Measurements from ENCODE around the gene RAB6C.
"Not testable (repeated sequence)": the region's sequence is repeated elsewhere in the genome, so short reads cannot be mapped to it uniquely, and the experiment has no call there.

RAB6C gene

GRCh38 chr2:129935118-129935517 is 44.3 kb upstream of the RAB6C start:
- Histone ChIP-seq H2AFZ (ENCODE audit: low read depth, low read length) (no peak overlapping the region), H3K4me3 (ENCODE audit: low read depth in 1 of 2, low read length in 2 of 2) (no peak overlapping the region), H3K79me2 (ENCODE audit: insufficient read depth, low read length) (no peaks in the 10 kb centered on the region), H4K20me1 (ENCODE audit: insufficient read depth, low read length) (no peaks in the 10 kb centered on the region), H3K27me3 (ENCODE audit: insufficient read depth, low read length, poor library complexity) (peaks cover 5% of the 10 kb centered on the region), H3K4me1 (ENCODE audit: insufficient read depth, low read length) (no peaks in the 10 kb centered on the region), H3K9ac (ENCODE audit: low read depth, low read length) (no peak overlapping the region), H3K9me3 (ENCODE audit: insufficient read depth, low read length, severe bottlenecking) (no peaks in the 10 kb centered on the region), H3K27ac (ENCODE audit: low read length) (no peak overlapping the region), H3K36me3 (ENCODE audit: insufficient read depth, low read length) (no peaks in the 10 kb centered on the region), H3K4me2 (ENCODE audit: insufficient read depth, low read length) (no peak overlapping the region)
- no peak for ATAC-seq (ENCODE audit: insufficient read depth, low read depth)
- DNase-seq = no peak
- no peak for TF ChIP-seq EZH2 (IDR thresholded peaks at IDR 0.05; ENCODE audit: borderline replicate concordance, low read depth, low read length, severe bottlenecking)
- no peak for TF ChIP-seq CTCF (IDR thresholded peaks at IDR 0.05; ENCODE audit: borderline replicate concordance, extremely low read depth, low read length, poor library complexity, severe bottlenecking)

GRCh38 chr2:129936334-129936934 is 43.0 kb upstream of the RAB6C start:
- Histone ChIP-seq H3K4me3 (ENCODE audit: low read depth in 1 of 2, low read length in 2 of 2) (no peak overlapping the region), H3K27me3 (ENCODE audit: insufficient read depth, low read length, poor library complexity) (peaks cover 7% of the 10 kb centered on the region), H3K4me1 (ENCODE audit: insufficient read depth, low read length) (no peaks in the 10 kb centered on the region), H3K9me3 (ENCODE audit: insufficient read depth, low read length, severe bottlenecking) (no peaks in the 10 kb centered on the region), H2AFZ (ENCODE audit: low read depth, low read length) (no peak overlapping the region), H3K4me2 (ENCODE audit: insufficient read depth, low read length) (no peak overlapping the region), H3K27ac (ENCODE audit: low read length) (no peak overlapping the region), H3K9ac (ENCODE audit: low read depth, low read length) (no peak overlapping the region), H3K79me2 (ENCODE audit: insufficient read depth, low read length) (no peaks in the 10 kb centered on the region), H4K20me1 (ENCODE audit: insufficient read depth, low read length) (no peaks in the 10 kb centered on the region), H3K36me3 (ENCODE audit: insufficient read depth, low read length) (no peaks in the 10 kb centered on the region)
- DNase-seq (no peak), ATAC-seq (ENCODE audit: insufficient read depth, low read depth) (no peak)
- TF ChIP-seq EZH2 (IDR thresholded peaks at IDR 0.05; ENCODE audit: borderline replicate concordance, low read depth, low read length, severe bottlenecking) (no peak), CTCF (IDR thresholded peaks at IDR 0.05; ENCODE audit: borderline replicate concordance, extremely low read depth, low read length, poor library complexity, severe bottlenecking) (no peak)

GRCh38 chr2:129938850-129939471 is 40.5 kb upstream of the RAB6C start:
- not testable (repeated sequence) for H3K4me2 ChIP-seq (ENCODE audit: insufficient read depth, low read length); H3K79me2 ChIP-seq (ENCODE audit: insufficient read depth, low read length); H3K27me3 ChIP-seq (ENCODE audit: insufficient read depth, low read length, poor library complexity); ATAC-seq (ENCODE audit: insufficient read depth, low read depth); H3K9me3 ChIP-seq (ENCODE audit: insufficient read depth, low read length, severe bottlenecking); H2AFZ ChIP-seq (ENCODE audit: low read depth, low read length); H3K4me1 ChIP-seq (ENCODE audit: insufficient read depth, low read length); H4K20me1 ChIP-seq (ENCODE audit: insufficient read depth, low read length); H3K27ac ChIP-seq (ENCODE audit: low read length); H3K4me3 ChIP-seq (ENCODE audit: low read depth in 1 of 2, low read length in 2 of 2); DNase-seq; H3K36me3 ChIP-seq (ENCODE audit: insufficient read depth, low read length); H3K9ac ChIP-seq (ENCODE audit: low read depth, low read length)

GRCh38 chr2:129943456-129943855 is 36.0 kb upstream of the RAB6C start:
- H3K9me3 ChIP-seq (ENCODE audit: insufficient read depth, low read length, severe bottlenecking); H3K4me3 ChIP-seq (ENCODE audit: low read depth in 1 of 2, low read length in 2 of 2); H4K20me1 ChIP-seq (ENCODE audit: insufficient read depth, low read length); H3K9ac ChIP-seq (ENCODE audit: low read depth, low read length); H3K27me3 ChIP-seq (ENCODE audit: insufficient read depth, low read length, poor library complexity); H3K36me3 ChIP-seq (ENCODE audit: insufficient read depth, low read length); ATAC-seq (ENCODE audit: insufficient read depth, low read depth); H3K27ac ChIP-seq (ENCODE audit: low read length); H3K4me1 ChIP-seq (ENCODE audit: insufficient read depth, low read length); H3K79me2 ChIP-seq (ENCODE audit: insufficient read depth, low read length); H3K4me2 ChIP-seq (ENCODE audit: insufficient read depth, low read length); H2AFZ ChIP-seq (ENCODE audit: low read depth, low read length); DNase-seq: not testable (repeated sequence)
